Astrocyte of the cerebellum (primary cell): ENCODE results near the gene FGD4.
A peak's percentile ranks its signal among the peaks of the same experiment; 100 is the strongest.

Experiments used
- DNase-seq: peaks from one replicate; pipeline ENCODE4 v3.0.0-alpha.2; 2011; ENCODE audit warnings: low read depth
- H3K4me3 ChIP-seq: 2 replicates; pipeline ENCODE4 v1.5.1; 2011; ENCODE audit warnings: mild to moderate bottlenecking, low read depth, low read length, moderate library complexity
- in situ Hi-C: cut with HindIII; loops from 2 replicates; pipeline ENCODE4 v1.10.0; 2017; ENCODE audit warnings: low sequenced_read_pairs
- TF ChIP-seq, protein P1 (sequence below): IDR thresholded peaks from 2 replicates; pipeline ENCODE4 v1.5.1; 2012; ENCODE audit warnings: low read length, low read depth, moderate library complexity, mild to moderate bottlenecking; ENCODE audit errors: missing control alignments

Gene FGD4

DNA sequence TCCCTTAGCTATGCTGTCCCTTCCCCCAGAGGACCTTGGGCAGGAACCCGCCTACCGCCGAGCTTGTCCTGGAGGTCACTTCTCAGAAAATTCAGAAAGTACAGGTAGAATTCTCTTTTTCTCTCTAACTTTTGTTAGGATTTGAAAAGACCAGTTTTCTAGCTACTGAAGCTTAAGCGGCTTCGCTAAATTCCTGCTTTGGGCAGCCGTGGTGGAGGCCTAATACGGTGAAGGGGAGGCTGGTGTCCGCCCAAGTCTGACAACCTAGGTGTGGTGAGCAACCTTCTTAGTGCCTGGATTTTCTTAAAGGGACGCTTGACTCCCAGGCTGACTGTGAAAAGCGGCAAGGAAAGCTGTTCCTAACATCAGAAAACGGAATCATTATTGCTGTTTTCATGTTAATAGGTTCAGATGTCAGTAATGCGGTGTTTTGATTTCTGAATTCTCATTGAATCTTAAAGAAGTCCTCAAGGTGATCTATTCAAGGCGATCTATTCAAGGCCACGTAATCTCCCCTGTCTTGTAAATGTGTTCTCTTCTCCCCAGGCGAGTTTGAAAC, 835 bp downstream of the FGD4 start:
- no peak for DNase-seq
- TF ChIP-seq, protein P1, sequence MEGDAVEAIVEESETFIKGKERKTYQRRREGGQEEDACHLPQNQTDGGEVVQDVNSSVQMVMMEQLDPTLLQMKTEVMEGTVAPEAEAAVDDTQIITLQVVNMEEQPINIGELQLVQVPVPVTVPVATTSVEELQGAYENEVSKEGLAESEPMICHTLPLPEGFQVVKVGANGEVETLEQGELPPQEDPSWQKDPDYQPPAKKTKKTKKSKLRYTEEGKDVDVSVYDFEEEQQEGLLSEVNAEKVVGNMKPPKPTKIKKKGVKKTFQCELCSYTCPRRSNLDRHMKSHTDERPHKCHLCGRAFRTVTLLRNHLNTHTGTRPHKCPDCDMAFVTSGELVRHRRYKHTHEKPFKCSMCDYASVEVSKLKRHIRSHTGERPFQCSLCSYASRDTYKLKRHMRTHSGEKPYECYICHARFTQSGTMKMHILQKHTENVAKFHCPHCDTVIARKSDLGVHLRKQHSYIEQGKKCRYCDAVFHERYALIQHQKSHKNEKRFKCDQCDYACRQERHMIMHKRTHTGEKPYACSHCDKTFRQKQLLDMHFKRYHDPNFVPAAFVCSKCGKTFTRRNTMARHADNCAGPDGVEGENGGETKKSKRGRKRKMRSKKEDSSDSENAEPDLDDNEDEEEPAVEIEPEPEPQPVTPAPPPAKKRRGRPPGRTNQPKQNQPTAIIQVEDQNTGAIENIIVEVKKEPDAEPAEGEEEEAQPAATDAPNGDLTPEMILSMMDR = no peak
- H3K4me3 ChIP-seq = peak overlapping the region; percentile 77
- in situ Hi-C loops = no loop called here

- in situ Hi-C loops = no loop called here
- DNase-seq = no peak
- TF ChIP-seq, protein P1 = no peak
- H3K4me3 ChIP-seq = no peak overlapping the region
Observed at GRCh38 chr12:32400866-32401265, 1.5 kb downstream of the FGD4 start.

DNA sequence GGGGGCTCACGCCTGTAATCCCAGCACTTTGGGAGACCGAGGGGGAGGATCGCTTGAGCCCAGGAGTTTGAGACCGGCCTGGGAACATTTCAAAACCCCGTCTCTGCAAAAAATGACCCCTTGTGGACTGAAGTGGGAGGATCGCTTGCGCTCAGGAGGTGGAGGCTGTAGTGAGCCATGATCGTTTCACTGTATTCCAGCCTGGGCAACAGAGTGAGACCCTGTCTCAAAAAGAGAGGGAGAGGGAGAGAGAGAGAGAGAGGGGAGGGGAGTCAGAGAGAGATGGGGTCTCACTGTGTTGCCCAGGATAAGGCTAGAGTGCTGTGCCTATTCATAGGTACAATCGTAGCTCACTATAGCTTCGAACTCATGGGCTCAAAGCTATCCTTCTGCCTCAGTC, 2.8 kb downstream of the FGD4 start:
- DNase-seq = no peak
- no peak overlapping the region for H3K4me3 ChIP-seq
- in situ Hi-C loops = no loop called here
- TF ChIP-seq, protein P1 = no peak

DNA sequence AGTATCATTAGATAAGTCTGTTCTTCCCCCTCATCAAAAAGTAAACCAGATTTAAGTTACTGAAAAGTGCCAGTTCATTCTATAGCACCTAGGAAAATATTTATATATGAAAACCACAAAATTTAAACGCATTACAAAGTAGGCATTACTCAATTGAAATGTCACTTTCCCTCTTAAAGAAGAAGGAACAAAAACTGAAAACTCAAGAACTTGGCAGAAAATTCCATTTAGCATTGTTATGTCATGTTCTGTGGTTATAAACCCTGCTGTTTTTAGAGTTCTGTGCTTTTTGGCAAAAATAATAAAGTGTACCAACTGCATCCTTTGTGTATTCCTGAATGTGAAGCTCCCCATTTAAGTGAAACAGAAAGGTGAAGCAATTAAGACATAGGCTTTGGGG, 3.6 kb downstream of the FGD4 start:
- TF ChIP-seq, protein P1 = no peak
- in situ Hi-C loops = no loop called here
- H3K4me3 ChIP-seq = no peak overlapping the region
- peak; percentile 26 for DNase-seq

DNA sequence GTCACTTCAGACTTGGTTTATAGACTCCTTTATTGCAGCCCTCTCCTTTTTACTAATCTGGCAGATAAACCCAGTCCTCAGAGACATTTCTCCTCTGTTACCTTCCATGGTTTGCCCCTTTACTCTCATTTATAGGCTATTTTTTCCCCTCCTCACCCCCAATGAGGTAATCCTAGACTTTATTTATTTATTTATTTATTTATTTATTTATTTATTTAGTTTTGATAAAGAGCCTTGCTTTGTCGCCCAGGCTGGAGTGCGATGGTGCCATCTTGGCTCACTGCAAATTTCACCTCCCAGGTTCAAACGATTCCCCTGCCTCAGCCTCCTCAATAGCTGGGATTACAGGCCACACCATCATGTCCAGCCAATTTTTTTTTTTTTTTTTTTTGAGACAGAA, 8.4 kb downstream of the FGD4 start:
- in situ Hi-C loops = no loop called here
- TF ChIP-seq, protein P1 = no peak
- no peak for DNase-seq
- no peak overlapping the region for H3K4me3 ChIP-seq

GRCh38 chr12:32413412-32413811, 14.1 kb downstream of the FGD4 start:
- in situ Hi-C loops = no loop called here
- TF ChIP-seq, protein P1 = no peak
- DNase-seq = no peak
- H3K4me3 ChIP-seq = no peak overlapping the region

- in situ Hi-C loops = no loop called here
- no peak overlapping the region for H3K4me3 ChIP-seq
- DNase-seq = no peak
- TF ChIP-seq, protein P1 = no peak
Observed at GRCh38 chr12:32418221-32418620, 18.9 kb downstream of the FGD4 start.
